ENCODE data around the gene SREK1.

GRCh38 chr5:66113160-66113559 lies 30.9 kb upstream of the SREK1 start:
- TF ChIP-seq, protein P1, sequence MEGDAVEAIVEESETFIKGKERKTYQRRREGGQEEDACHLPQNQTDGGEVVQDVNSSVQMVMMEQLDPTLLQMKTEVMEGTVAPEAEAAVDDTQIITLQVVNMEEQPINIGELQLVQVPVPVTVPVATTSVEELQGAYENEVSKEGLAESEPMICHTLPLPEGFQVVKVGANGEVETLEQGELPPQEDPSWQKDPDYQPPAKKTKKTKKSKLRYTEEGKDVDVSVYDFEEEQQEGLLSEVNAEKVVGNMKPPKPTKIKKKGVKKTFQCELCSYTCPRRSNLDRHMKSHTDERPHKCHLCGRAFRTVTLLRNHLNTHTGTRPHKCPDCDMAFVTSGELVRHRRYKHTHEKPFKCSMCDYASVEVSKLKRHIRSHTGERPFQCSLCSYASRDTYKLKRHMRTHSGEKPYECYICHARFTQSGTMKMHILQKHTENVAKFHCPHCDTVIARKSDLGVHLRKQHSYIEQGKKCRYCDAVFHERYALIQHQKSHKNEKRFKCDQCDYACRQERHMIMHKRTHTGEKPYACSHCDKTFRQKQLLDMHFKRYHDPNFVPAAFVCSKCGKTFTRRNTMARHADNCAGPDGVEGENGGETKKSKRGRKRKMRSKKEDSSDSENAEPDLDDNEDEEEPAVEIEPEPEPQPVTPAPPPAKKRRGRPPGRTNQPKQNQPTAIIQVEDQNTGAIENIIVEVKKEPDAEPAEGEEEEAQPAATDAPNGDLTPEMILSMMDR (IDR thresholded peaks at IDR 0.05; ENCODE audit: insufficient read depth, low read depth, low read length) = no peak
- no peak for TF ChIP-seq EZH2 (IDR thresholded peaks at IDR 0.05; ENCODE audit: insufficient read depth, low read length)

Measured in astrocyte (in vitro differentiated cells and primary cell).